HepG2 (cell line): Measurements from ENCODE around the gene PDZK1. TPM values are rescaled to one million over a fixed set of nuclear protein-coding genes. Genes with fewer than 3 reads are reported as not detected.
A peak's percentile ranks its signal among the peaks of the same experiment; 100 is the strongest.

Source experiments
- ATAC-seq: fragments of 200-7000 bp; cut with Tn5 transposase; 3 replicates; pipeline ENCODE4 v1.9.1; 2020; ENCODE audit warnings: mild to moderate bottlenecking, moderate library complexity
- BruUV-seq: library from RNA; stranded (reverse); fragments of 400-500 nt; replicated peaks from 2 replicates; lab custom pipeline; 2021; lab: Mats Ljungman, UMichigan
- CTCF ChIA-PET: fragments of 300-600 bp; formaldehyde crosslinking; extraction: SDS; loops from one replicate; lab custom pipeline; 2021; ENCODE audit warnings: low total read pairs, inconsistent platforms, low intra/inter-chr PET ratio; lab: Yijun Ruan, JAX
- POLR2A ChIA-PET: fragments of 350-600 bp; sonication (Branson Sonifier 250); formaldehyde crosslinking; loops from one replicate; lab custom pipeline; 2020; ENCODE audit warnings: antibody characterized with exemption, inconsistent platforms; lab: Yijun Ruan, JAX
- DNase-seq: peaks from one replicate; pipeline ENCODE4 v3.0.0-alpha.2; 2015; ENCODE audit warnings: low spot score
- FAIRE-seq: peaks from 3 replicates; lab custom pipeline; 2011; peaks lifted over from hg19 to GRCh38; lab: Jason Lieb, UNC
- H2AFZ ChIP-seq: one replicate; pipeline ENCODE4 v1.6.1; 2011; ENCODE audit warnings: low read length, inconsistent platforms
- H3K27ac ChIP-seq: fragments of 300-600 bp; 3 replicates; pipeline ENCODE4 v1.8.0; 2011; ENCODE audit warnings: mixed run types, mild to moderate bottlenecking, mixed read lengths, low read length, inconsistent platforms; ENCODE audit not compliant: insufficient read depth; ENCODE audit errors: extremely low read length
- H3K27me3 ChIP-seq, 2 experiments: fragments of 200-600 bp in 1 of 2; 2 replicates in 1 of 2; 3 replicates in 1 of 2; pipeline versions ENCODE4 v1.6.0 to v1.8.0; 2011; ENCODE audit warnings: low read length in 2 of 2, mild to moderate bottlenecking in 2 of 2, moderate library complexity in 2 of 2, inconsistent platforms in 1 of 2; ENCODE audit not compliant: insufficient read depth in 2 of 2, control insufficient read depth in 1 of 2
- H3K36me3 ChIP-seq, 2 experiments: fragments of 200-600 bp in 1 of 2; replicated peaks in 1 of 2; 2 replicates in 1 of 2; 3 replicates in 1 of 2; pipeline versions ENCODE4 v1.5.1 to v1.8.0; 2011; ENCODE audit warnings: low read length in 2 of 2, inconsistent platforms in 1 of 2; ENCODE audit not compliant: insufficient read depth in 2 of 2, control insufficient read depth in 1 of 2
- H3K4me1 ChIP-seq: 2 replicates; pipeline ENCODE4 v1.5.1; 2012; ENCODE audit warnings: low read length, inconsistent platforms; ENCODE audit not compliant: insufficient read depth
- H3K4me2 ChIP-seq: 2 replicates; pipeline ENCODE4 v1.6.0; 2011; ENCODE audit warnings: low read depth, low read length, inconsistent platforms
- H3K4me3 ChIP-seq, 3 experiments: fragments of 200-600 bp in 1 of 3; sonication (generic), shearing (Covaris generic) in 1 of 3; replicated peaks in 1 of 3; 2 replicates each; pipeline ENCODE4 v1.5.1; 2011 to 2016; ENCODE audit warnings: low read length in 3 of 3, inconsistent platforms in 2 of 3, low read depth in 2 of 3, mild to moderate bottlenecking in 2 of 3, control low read depth in 1 of 3, mixed read lengths in 1 of 3; ENCODE audit not compliant: insufficient read depth in 1 of 3
- H3K79me2 ChIP-seq: one replicate; pipeline ENCODE4 v1.6.1; 2011; ENCODE audit warnings: low read length, inconsistent platforms; ENCODE audit not compliant: insufficient read depth
- H3K9ac ChIP-seq: 2 replicates; pipeline ENCODE4 v1.6.0; 2011; ENCODE audit warnings: mild to moderate bottlenecking, low read depth, low read length, inconsistent platforms; ENCODE audit not compliant: insufficient read depth
- H3K9me3 ChIP-seq: 2 replicates; pipeline ENCODE4 v1.5.1; 2012; ENCODE audit warnings: mild to moderate bottlenecking, low read length
- H4K20me1 ChIP-seq: 2 replicates; pipeline ENCODE4 v1.6.0; 2011; ENCODE audit warnings: inconsistent platforms, mild to moderate bottlenecking, low read length, moderate library complexity; ENCODE audit not compliant: insufficient read depth
- CBFB ChIP-seq: sonication (generic); formaldehyde crosslinking; IDR thresholded peaks from 2 replicates; pipeline ENCODE4 v1.4.0; 2020; ENCODE audit warnings: missing genetic modification reagents
- FOXC1 ChIP-seq: sonication (generic); formaldehyde crosslinking; IDR thresholded peaks from 2 replicates; pipeline ENCODE4 v1.8.0; 2022; ENCODE audit warnings: mild to moderate bottlenecking, missing genetic modification reagents, borderline replicate concordance
- GABPB1 ChIP-seq: IDR thresholded peaks from 2 replicates; pipeline ENCODE4 v1.6.1; 2016; ENCODE audit warnings: mild to moderate bottlenecking, missing genetic modification reagents, moderate library complexity, missing compliant biosample characterization
- HDAC1 ChIP-seq: sonication (generic); formaldehyde crosslinking; IDR thresholded peaks from 2 replicates; pipeline ENCODE4 v1.5.1; 2020; ENCODE audit warnings: mild to moderate bottlenecking, missing genetic modification reagents
- HOXD1 ChIP-seq: sonication (generic); formaldehyde crosslinking; IDR thresholded peaks from 2 replicates; pipeline ENCODE4 v1.5.0; 2020; ENCODE audit warnings: missing genetic modification reagents
- KAT8 ChIP-seq: IDR thresholded peaks from 2 replicates; pipeline ENCODE4 v1.6.1; 2016; ENCODE audit warnings: missing genetic modification reagents, missing compliant biosample characterization
- PHF21A ChIP-seq: sonication (generic); formaldehyde crosslinking; IDR thresholded peaks from 2 replicates; pipeline ENCODE4 v1.5.0; 2020; ENCODE audit warnings: mild to moderate bottlenecking, missing genetic modification reagents
- RAD21 ChIP-seq: fragments of 450-650 bp; formaldehyde crosslinking; IDR thresholded peaks from 2 replicates; pipeline ENCODE4 v1.5.0; 2020; ENCODE audit warnings: mild to moderate bottlenecking
- RELA ChIP-seq: sonication (generic); formaldehyde crosslinking; IDR thresholded peaks from 2 replicates; pipeline ENCODE4 v1.4.0; 2020; ENCODE audit warnings: missing genetic modification reagents
- RFX1 ChIP-seq: fragments of 450-650 bp; IDR thresholded peaks from 2 replicates; pipeline ENCODE4 v1.6.1; 2017
- RXRA ChIP-seq: sonication (generic); formaldehyde crosslinking; IDR thresholded peaks from 2 replicates; pipeline ENCODE4 v1.5.1; 2020; ENCODE audit warnings: missing genetic modification reagents
- XBP1 ChIP-seq: sonication (generic); formaldehyde crosslinking; IDR thresholded peaks from 2 replicates; pipeline ENCODE4 v1.5.0; 2020; ENCODE audit warnings: missing genetic modification reagents
- ZNF34 ChIP-seq: sonication (generic); formaldehyde crosslinking; IDR thresholded peaks from 2 replicates; pipeline ENCODE4 v1.4.0; 2020; ENCODE audit warnings: mild to moderate bottlenecking, missing genetic modification reagents, borderline replicate concordance
- ZNF598 ChIP-seq: sonication (generic); formaldehyde crosslinking; IDR thresholded peaks from 2 replicates; pipeline ENCODE4 v1.5.1; 2020; ENCODE audit warnings: mild to moderate bottlenecking, missing genetic modification reagents, borderline replicate concordance
- ZNF605 ChIP-seq: sonication (generic); formaldehyde crosslinking; IDR thresholded peaks from 2 replicates; pipeline ENCODE4 v1.8.0; 2022; ENCODE audit warnings: mild to moderate bottlenecking, missing genetic modification reagents
- ZNF781 ChIP-seq: sonication (generic); formaldehyde crosslinking; IDR thresholded peaks from 2 replicates; pipeline ENCODE4 v1.5.1; 2020; ENCODE audit warnings: borderline replicate concordance, mild to moderate bottlenecking, missing genetic modification reagents; ENCODE audit errors: not compliant biosample characterization
- ZNF850 ChIP-seq: sonication (generic); formaldehyde crosslinking; conservative IDR thresholded peaks from 2 replicates; pipeline ENCODE4 v1.9.0; 2021; ENCODE audit warnings: mild to moderate bottlenecking, missing genetic modification reagents
- ZSCAN12 ChIP-seq: sonication (generic); formaldehyde crosslinking; IDR thresholded peaks from 2 replicates; pipeline ENCODE4 v1.9.0; 2021; ENCODE audit warnings: mild to moderate bottlenecking, missing genetic modification reagents
- WGBS: methylation state at CpG from one replicate; pipeline ENCODE4 v1.1.6; 2017; ENCODE audit warnings: low lambda C conversion rate; 5-methylcytosine and 5-hydroxymethylcytosine counted together
- in situ Hi-C: cut with HindIII; loops from 2 replicates; pipeline ENCODE4 v1.10.0; 2017; ENCODE audit warnings: low pct_unique_long_range_greater_than_20kb; ENCODE audit not compliant: extremely low pct_ligation_motif_present
- intact Hi-C: fragments of 100-400 bp; cut with micrococcal nuclease; formaldehyde crosslinking; loops from one replicate; pipeline ENCODE4 v1.10.0; 2022; ENCODE audit not compliant: unreplicated experiment
- polyA plus RNA-seq, 8 experiments: library from polyadenylated mRNA; depleted of rRNA in 3 of 8; stranded (reverse) in 7 of 8; unstranded in 1 of 8; fragments of >200 nt; fragmentation: Illumina TruSeq in 4 of 8; extraction: Trizol in 4 of 8; gene quantifications; 2 replicates each; pipeline versions ENCODE4 v1.2.1 to v1.2.3, GENCODE V29; 2011 to 2016; ENCODE audit warnings: low read depth in 4 of 8, missing spikeins in 1 of 8, mixed read lengths in 1 of 8; ENCODE audit not compliant: insufficient read depth in 1 of 8
- total RNA-seq, 5 experiments: library from RNA; depleted of rRNA; stranded (reverse); fragments of >200 nt; fragmentation: Illumina TruSeq; extraction: Trizol; gene quantifications; 2 replicates each; pipeline ENCODE4 v1.2.3, GENCODE V29; 2016; ENCODE audit warnings: low read depth in 1 of 5
- TF ChIP-seq, protein P1 (sequence below): sonication (generic); formaldehyde crosslinking; IDR thresholded peaks from 2 replicates; pipeline ENCODE4 v1.9.0; 2022; ENCODE audit warnings: missing genetic modification reagents, mild to moderate bottlenecking, borderline replicate concordance
- TF ChIP-seq, protein P2 (sequence below): IDR thresholded peaks from 2 replicates; pipeline ENCODE4 v1.6.1; 2016; ENCODE audit warnings: low read depth, borderline replicate concordance
- TF ChIP-seq, protein P3 (sequence below): sonication (generic); formaldehyde crosslinking; IDR thresholded peaks from 2 replicates; pipeline ENCODE4 v1.8.1; 2023; ENCODE audit warnings: missing genetic modification reagents, mild to moderate bottlenecking, borderline replicate concordance
- TF ChIP-seq, protein P4 (sequence below): IDR thresholded peaks from 2 replicates; pipeline ENCODE4 v1.6.1; 2016; ENCODE audit warnings: mild to moderate bottlenecking

The PDZK1 gene
- total and polyA plus RNA-seq, 2 of the 13 experiments (the other 11 are each of a cell fraction or from before 2014, with no cell fraction given), result 16.2 to 46.4 TPM

DNA sequence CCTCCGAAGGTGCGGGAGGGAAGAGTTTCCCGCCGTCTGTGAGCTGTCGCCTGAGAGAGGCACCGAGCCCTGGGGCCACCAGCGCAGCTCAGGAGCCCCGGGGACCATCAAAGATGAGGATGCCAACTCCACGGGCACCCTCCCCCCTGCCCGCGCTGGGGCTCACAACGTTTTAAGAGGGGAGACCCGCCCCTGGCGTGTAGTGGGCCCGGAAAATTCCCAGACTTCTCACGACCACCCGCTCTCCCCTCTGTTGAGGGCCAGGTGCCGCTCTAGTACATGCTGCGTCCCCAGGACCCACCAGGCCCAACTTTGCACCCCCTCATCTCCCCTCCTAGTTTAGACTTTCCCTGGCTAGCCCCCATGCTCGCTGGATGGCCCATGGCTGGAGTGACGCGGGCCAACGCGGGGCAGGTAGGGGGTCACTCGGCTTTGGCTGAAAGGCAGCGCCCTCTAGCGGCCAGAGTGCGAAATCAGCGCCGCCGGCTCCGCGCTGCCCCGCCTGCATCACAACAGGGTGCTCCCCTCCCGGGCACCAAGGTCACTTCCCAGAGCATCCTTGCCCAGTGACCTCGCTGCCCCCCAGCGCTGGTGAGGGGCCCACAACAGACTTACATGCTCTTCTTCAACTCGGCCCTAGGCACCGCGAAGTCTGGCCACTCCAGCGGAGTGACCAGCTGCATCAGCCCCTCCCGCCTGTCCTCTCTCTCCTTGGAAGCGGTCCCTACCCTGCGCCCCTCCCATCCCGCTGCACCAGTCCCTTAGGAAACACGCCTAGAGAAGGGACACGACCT lies 13.9 kb upstream of the PDZK1 start:
- Histone ChIP-seq H3K4me2 (peak overlapping the region; percentile 81), H2AFZ (no peak overlapping the region), H3K36me3 (no peaks in the 10 kb centered on the region), H3K9me3 (no peaks in the 10 kb centered on the region), H3K9ac (peak overlapping the region; percentile 20; the same call in 1 of the 2 replicates), H4K20me1 (no peaks in the 10 kb centered on the region), H3K4me3 (peak overlapping the region; percentile 15 to 67 (median 42); a peak in 5 of 6 replicates), H3K4me1 (peaks cover 24% of the 10 kb centered on the region), H3K27ac (no peak overlapping the region), H3K27me3 (no peaks in the 10 kb centered on the region), H3K79me2 (no peaks in the 10 kb centered on the region)
- ChIA-PET POLR2A (interaction anchor here (0.9 to 1.2 kb wide), 2 partner anchors 10 to 14 kb away, joined by 4 to 5 read pairs; partner anchors contain the start of gene PDZK1), CTCF (no interaction called here)
- 21% methylated on average over 5 of the region's 47 CpGs for WGBS
- ATAC-seq (peak; percentile 96), FAIRE-seq (no peak), DNase-seq (peak; percentile 40)
- intact Hi-C loops, result no loop called here
- in situ Hi-C loops, result no loop called here
- BruUV-seq, result no TSS peak
- TF ChIP-seq HOXD1 (CRISPR knock-in tag) (peak; percentile 43; the same call in 1 of the 2 replicates), ZNF850 (CRISPR knock-in tag) (no peak), XBP1 (CRISPR knock-in tag) (no peak), CBFB (peak; percentile 61; the same call in 1 of the 2 replicates), KAT8 (CRISPR knock-in tag) (peak; percentile 41; the same call in 1 of the 2 replicates), RXRA (peak; percentile 47; the same call in 1 of the 2 replicates), ZSCAN12 (CRISPR knock-in tag) (0 out of 2 replicates have a peak, but pooled peaks have one; percentile 35), ZNF598 (no peak), ZNF605 (CRISPR knock-in tag) (peak; percentile 50; the same call in 1 of the 2 replicates), RELA (CRISPR knock-in tag) (peak; percentile 56; the same call in 1 of the 2 replicates), GABPB1 (peak; percentile 55; the same call in 1 of the 2 replicates), ZNF34 (CRISPR knock-in tag) (no peak), FOXC1 (CRISPR knock-in tag) (peak; percentile 88), ZNF781 (CRISPR knock-in tag) (no peak), RAD21 (peak; percentile 98), RFX1 (no peak), HDAC1 (peak; percentile 37), PHF21A (no peak)
- TF ChIP-seq, protein P1, sequence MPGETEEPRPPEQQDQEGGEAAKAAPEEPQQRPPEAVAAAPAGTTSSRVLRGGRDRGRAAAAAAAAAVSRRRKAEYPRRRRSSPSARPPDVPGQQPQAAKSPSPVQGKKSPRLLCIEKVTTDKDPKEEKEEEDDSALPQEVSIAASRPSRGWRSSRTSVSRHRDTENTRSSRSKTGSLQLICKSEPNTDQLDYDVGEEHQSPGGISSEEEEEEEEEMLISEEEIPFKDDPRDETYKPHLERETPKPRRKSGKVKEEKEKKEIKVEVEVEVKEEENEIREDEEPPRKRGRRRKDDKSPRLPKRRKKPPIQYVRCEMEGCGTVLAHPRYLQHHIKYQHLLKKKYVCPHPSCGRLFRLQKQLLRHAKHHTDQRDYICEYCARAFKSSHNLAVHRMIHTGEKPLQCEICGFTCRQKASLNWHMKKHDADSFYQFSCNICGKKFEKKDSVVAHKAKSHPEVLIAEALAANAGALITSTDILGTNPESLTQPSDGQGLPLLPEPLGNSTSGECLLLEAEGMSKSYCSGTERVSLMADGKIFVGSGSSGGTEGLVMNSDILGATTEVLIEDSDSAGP, result peak; percentile 79
- TF ChIP-seq, protein P2, sequence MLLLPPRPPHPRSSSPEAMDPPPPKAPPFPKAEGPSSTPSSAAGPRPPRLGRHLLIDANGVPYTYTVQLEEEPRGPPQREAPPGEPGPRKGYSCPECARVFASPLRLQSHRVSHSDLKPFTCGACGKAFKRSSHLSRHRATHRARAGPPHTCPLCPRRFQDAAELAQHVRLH (CRISPR knock-in tag), result no peak
- TF ChIP-seq, protein P3, sequence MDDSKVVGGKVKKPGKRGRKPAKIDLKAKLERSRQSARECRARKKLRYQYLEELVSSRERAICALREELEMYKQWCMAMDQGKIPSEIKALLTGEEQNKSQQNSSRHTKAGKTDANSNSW (CRISPR knock-in tag), result no peak
- TF ChIP-seq, protein P4, sequence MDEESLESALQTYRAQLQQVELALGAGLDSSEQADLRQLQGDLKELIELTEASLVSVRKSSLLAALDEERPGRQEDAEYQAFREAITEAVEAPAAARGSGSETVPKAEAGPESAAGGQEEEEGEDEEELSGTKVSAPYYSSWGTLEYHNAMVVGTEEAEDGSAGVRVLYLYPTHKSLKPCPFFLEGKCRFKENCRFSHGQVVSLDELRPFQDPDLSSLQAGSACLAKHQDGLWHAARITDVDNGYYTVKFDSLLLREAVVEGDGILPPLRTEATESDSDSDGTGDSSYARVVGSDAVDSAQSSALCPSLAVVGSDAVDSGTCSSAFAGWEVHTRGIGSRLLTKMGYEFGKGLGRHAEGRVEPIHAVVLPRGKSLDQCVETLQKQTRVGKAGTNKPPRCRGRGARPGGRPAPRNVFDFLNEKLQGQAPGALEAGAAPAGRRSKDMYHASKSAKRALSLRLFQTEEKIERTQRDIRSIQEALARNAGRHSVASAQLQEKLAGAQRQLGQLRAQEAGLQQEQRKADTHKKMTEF (CRISPR knock-in tag), result peak; percentile 55; the same call in 1 of the 2 replicates
